Osteoblast (primary cell): ENCODE results near the gene TJP2. TPM values are rescaled to one million over a fixed set of nuclear protein-coding genes. Genes with fewer than 3 reads are reported as not detected.

Experiments
- DNase-seq: peaks from one replicate; pipeline ENCODE4 v3.0.0; 2011; ENCODE audit warnings: low spot score, mixed read lengths; ENCODE audit not compliant: insufficient read length; ENCODE audit errors: missing footprints
- H2AFZ ChIP-seq: 2 replicates; pipeline ENCODE4 v1.6.0; 2011; ENCODE audit warnings: mild to moderate bottlenecking, low read length
- H3K27ac ChIP-seq: 2 replicates; pipeline ENCODE4 v1.5.1; 2011; ENCODE audit warnings: mild to moderate bottlenecking, low read depth, low read length, moderate library complexity
- H3K27me3 ChIP-seq: 2 replicates; pipeline ENCODE4 v1.6.0; 2012; ENCODE audit warnings: mild to moderate bottlenecking, control low read depth, inconsistent platforms, low read length, moderate library complexity; ENCODE audit not compliant: insufficient read depth
- H3K36me3 ChIP-seq: 2 replicates; pipeline ENCODE4 v1.5.1; 2011; ENCODE audit warnings: mild to moderate bottlenecking, low read length, control low read depth, moderate library complexity; ENCODE audit not compliant: insufficient read depth
- H3K4me1 ChIP-seq: 2 replicates; pipeline ENCODE4 v1.5.1; 2011; ENCODE audit warnings: mild to moderate bottlenecking, low read length, control low read depth, moderate library complexity; ENCODE audit not compliant: insufficient read depth
- H3K4me2 ChIP-seq: 2 replicates; pipeline ENCODE4 v1.6.0; 2011; ENCODE audit warnings: mild to moderate bottlenecking, low read length; ENCODE audit not compliant: insufficient read depth
- H3K4me3 ChIP-seq: fragments of 200-600 bp; sonication (generic); 3 replicates; pipeline ENCODE4 v1.5.1; 2012; ENCODE audit warnings: mild to moderate bottlenecking, low read length, inconsistent platforms; ENCODE audit not compliant: insufficient read depth
- H3K79me2 ChIP-seq: 2 replicates; pipeline ENCODE4 v1.6.0; 2012; ENCODE audit warnings: mild to moderate bottlenecking, low read length, control low read depth, inconsistent platforms; ENCODE audit not compliant: insufficient read depth
- H3K9me3 ChIP-seq: 2 replicates; pipeline ENCODE4 v1.5.1; 2011; ENCODE audit warnings: low read depth, low read length, control low read depth
- H4K20me1 ChIP-seq: 2 replicates; pipeline ENCODE4 v1.6.0; 2012; ENCODE audit warnings: mild to moderate bottlenecking, low read length, control low read depth; ENCODE audit not compliant: insufficient read depth
- total RNA-seq: library from RNA; depleted of rRNA; stranded (reverse); fragments of >200 nt; gene quantifications from 2 replicates; pipeline ENCODE4 v1.2.3, GENCODE V29; 2012
- TF ChIP-seq, protein P1 (sequence below): IDR thresholded peaks from 2 replicates; pipeline ENCODE4 v1.5.1; 2011; ENCODE audit warnings: mild to moderate bottlenecking, low read depth, low read length, moderate library complexity; ENCODE audit errors: extremely low read depth

Gene TJP2
- total RNA-seq, 1 donor = 28.6 TPM

DNA sequence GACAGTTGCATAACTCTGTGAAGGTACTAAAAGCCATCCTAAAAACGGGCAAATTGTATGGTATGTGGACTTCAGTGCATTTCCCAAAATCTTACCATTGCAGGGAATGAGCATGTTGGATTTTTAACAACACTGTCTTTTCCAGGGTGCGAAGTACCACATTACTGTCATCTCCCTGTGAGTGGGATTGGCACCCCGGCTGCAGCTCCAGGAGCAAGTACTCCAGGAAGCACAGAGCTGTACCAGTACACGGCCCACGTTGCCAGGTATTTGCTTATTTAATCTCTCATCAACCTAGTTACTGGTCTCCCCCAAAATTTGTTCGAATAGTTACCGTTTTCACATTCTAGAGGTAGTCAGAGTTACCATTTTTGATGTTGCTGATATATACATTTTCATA lies 22.6 kb upstream of the TJP2 start:
- Histone ChIP-seq H3K4me3 (no peak overlapping the region), H3K27ac (no peak overlapping the region)
- DNase-seq = no peak

GRCh38 chr9:69153707-69154521 lies 20.2 kb upstream of the TJP2 start:
- peak; percentile 49 for DNase-seq
- Histone ChIP-seq H2AFZ (no peak overlapping the region), H3K36me3 (no peaks in the 10 kb centered on the region), H3K27me3 (no peaks in the 10 kb centered on the region), H3K9me3 (no peaks in the 10 kb centered on the region), H4K20me1 (no peaks in the 10 kb centered on the region), H3K79me2 (no peaks in the 10 kb centered on the region), H3K4me3 (no peak overlapping the region), H3K4me1 (peaks cover 16% of the 10 kb centered on the region), H3K27ac (no peak overlapping the region), H3K4me2 (no peak overlapping the region)
- TF ChIP-seq, protein P1, sequence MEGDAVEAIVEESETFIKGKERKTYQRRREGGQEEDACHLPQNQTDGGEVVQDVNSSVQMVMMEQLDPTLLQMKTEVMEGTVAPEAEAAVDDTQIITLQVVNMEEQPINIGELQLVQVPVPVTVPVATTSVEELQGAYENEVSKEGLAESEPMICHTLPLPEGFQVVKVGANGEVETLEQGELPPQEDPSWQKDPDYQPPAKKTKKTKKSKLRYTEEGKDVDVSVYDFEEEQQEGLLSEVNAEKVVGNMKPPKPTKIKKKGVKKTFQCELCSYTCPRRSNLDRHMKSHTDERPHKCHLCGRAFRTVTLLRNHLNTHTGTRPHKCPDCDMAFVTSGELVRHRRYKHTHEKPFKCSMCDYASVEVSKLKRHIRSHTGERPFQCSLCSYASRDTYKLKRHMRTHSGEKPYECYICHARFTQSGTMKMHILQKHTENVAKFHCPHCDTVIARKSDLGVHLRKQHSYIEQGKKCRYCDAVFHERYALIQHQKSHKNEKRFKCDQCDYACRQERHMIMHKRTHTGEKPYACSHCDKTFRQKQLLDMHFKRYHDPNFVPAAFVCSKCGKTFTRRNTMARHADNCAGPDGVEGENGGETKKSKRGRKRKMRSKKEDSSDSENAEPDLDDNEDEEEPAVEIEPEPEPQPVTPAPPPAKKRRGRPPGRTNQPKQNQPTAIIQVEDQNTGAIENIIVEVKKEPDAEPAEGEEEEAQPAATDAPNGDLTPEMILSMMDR = no peak

More for the DNA sequence above, 22.6 kb upstream of the TJP2 start:
- Histone ChIP-seq H3K36me3 (no peaks in the 10 kb centered on the region), H2AFZ (no peak overlapping the region), H3K9me3 (no peaks in the 10 kb centered on the region), H3K4me2 (no peak overlapping the region), H3K4me1 (peaks cover 9% of the 10 kb centered on the region), H4K20me1 (no peaks in the 10 kb centered on the region), H3K27me3 (no peaks in the 10 kb centered on the region), H3K79me2 (no peaks in the 10 kb centered on the region)
- TF ChIP-seq, protein P1 = no peak

GRCh38 chr9:69155341-69156030 lies 18.6 kb upstream of the TJP2 start:
- Histone ChIP-seq H3K4me1 (peaks cover 7% of the 10 kb centered on the region), H3K4me2 (no peak overlapping the region), H3K27me3 (no peaks in the 10 kb centered on the region), H3K27ac (no peak overlapping the region), H3K4me3 (no peak overlapping the region), H4K20me1 (no peaks in the 10 kb centered on the region), H3K79me2 (no peaks in the 10 kb centered on the region), H3K9me3 (no peaks in the 10 kb centered on the region), H3K36me3 (no peaks in the 10 kb centered on the region), H2AFZ (no peak overlapping the region)
- TF ChIP-seq, protein P1 = no peak
- DNase-seq = peak; percentile 19
